ENCODE data around the gene ADAMTSL1. TPM values are rescaled to one million over a fixed set of nuclear protein-coding genes. Genes with fewer than 3 reads are reported as not detected.

Gene ADAMTSL1
- total and polyA plus RNA-seq, 2 donors (not counting 3 experiments of a cell fraction or from before 2014, with no cell fraction given), result 15.0 to 18.4 TPM

DNA sequence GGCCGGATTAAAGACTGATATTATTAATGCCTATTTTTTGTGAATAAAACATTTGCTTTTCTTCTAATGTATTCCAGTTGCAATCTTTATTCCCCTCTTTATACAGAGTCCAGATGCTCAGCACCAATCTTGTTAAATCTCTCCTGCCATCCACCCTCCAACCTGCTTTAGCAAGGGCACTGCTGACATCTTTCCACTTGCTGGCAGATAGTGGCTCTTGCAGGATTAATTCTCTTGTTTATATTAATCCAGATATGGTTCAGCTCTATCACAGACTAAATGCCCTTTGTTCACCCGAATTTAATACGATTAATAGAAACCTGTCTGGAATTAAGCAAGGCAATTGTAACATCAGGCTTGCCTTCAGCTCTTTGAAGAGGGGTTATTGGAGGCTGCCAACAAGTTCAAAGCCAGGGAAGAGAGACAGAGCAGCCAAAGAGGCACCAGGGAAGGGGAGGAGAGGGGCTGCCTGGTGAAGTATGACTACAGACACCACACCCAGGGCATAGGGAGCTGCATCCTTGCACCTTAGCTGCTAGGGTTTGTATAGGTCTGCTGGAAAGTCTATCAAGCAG is 322.8 kb downstream of the ADAMTSL1 start:
- no TSS peak for BruUV-seq (replicated peaks)
- TF ChIP-seq MYC (IDR thresholded peaks at IDR 0.05; ENCODE audit: low read depth, low read length), result no peak
- TF ChIP-seq GATA2 (IDR thresholded peaks at IDR 0.05; ENCODE audit: insufficient read depth, insufficient read length, low read depth, low read length), result no peak
- no peak for TF ChIP-seq FOS (IDR thresholded peaks at IDR 0.05; ENCODE audit: borderline replicate concordance, insufficient read depth, low read length)
- TF ChIP-seq JUN (IDR thresholded peaks at IDR 0.05; ENCODE audit: borderline replicate concordance, insufficient read depth, insufficient read length, low read depth), result no peak
- TF ChIP-seq, protein P1, sequence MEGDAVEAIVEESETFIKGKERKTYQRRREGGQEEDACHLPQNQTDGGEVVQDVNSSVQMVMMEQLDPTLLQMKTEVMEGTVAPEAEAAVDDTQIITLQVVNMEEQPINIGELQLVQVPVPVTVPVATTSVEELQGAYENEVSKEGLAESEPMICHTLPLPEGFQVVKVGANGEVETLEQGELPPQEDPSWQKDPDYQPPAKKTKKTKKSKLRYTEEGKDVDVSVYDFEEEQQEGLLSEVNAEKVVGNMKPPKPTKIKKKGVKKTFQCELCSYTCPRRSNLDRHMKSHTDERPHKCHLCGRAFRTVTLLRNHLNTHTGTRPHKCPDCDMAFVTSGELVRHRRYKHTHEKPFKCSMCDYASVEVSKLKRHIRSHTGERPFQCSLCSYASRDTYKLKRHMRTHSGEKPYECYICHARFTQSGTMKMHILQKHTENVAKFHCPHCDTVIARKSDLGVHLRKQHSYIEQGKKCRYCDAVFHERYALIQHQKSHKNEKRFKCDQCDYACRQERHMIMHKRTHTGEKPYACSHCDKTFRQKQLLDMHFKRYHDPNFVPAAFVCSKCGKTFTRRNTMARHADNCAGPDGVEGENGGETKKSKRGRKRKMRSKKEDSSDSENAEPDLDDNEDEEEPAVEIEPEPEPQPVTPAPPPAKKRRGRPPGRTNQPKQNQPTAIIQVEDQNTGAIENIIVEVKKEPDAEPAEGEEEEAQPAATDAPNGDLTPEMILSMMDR (IDR thresholded peaks at IDR 0.05; ENCODE audit: extremely low read depth in 1 of 2, insufficient read depth in 1 of 2, low read depth in 1 of 2, low read length in 2 of 2), result no peak
- ChIA-PET CTCF (interaction anchor here (1.0 kb wide), 1 partner anchor 22 kb away, joined by 3 read pairs; no protein-coding TSS in a partner anchor), POLR2A (no interaction called here)
- Histone ChIP-seq H3K4me2 (ENCODE audit: insufficient read depth, low read length) (no peak overlapping the region), H3K9me1 (replicated peaks; ENCODE audit: control insufficient read depth, extremely low read depth, insufficient read depth, low read length) (no peaks in the 10 kb centered on the region), H3K79me2 (ENCODE audit: control insufficient read depth, insufficient read depth, low read length) (no peaks in the 10 kb centered on the region), H3K27ac (ENCODE audit: insufficient read depth, low read depth, low read length) (no peak overlapping the region), H3K9ac (replicated peaks; ENCODE audit: extremely low read depth, insufficient read depth, low read length) (no peak overlapping the region), H2AFZ (ENCODE audit: low read depth, low read length) (no peak overlapping the region), H3K36me3 (ENCODE audit: control insufficient read depth in 2 of 2, extremely low read depth in 1 of 2, insufficient read depth in 2 of 2, low read length in 2 of 2) (no peaks in the 10 kb centered on the region), H3K4me1 (ENCODE audit: control insufficient read depth, extremely low read depth, insufficient read depth, low read length) (no peaks in the 10 kb centered on the region), H3K9me3 (replicated peaks; ENCODE audit: control insufficient read depth, insufficient read depth, low read length) (no peaks in the 10 kb centered on the region), H4K20me1 (replicated peaks; ENCODE audit: control insufficient read depth, extremely low read depth, insufficient read depth, low read length) (no peaks in the 10 kb centered on the region), H3K4me3 (replicated peaks in 1 of 3; ENCODE audit: insufficient read depth in 1 of 3, low read depth in 1 of 3, low read length in 3 of 3) (no peak overlapping the region), H3K27me3 (ENCODE audit: control insufficient read depth in 2 of 2, insufficient read depth in 2 of 2, low read length in 2 of 2) (no peaks in the 10 kb centered on the region)
- DNase-seq (ENCODE audit: low read depth, low spot score) (no peak), FAIRE-seq (no peak)
- dilution Hi-C loops (cut with MboI; ENCODE audit: extremely low pct_ligation_motif_present, low sequenced_read_pairs), result no loop called here
- intact Hi-C loops (cut with micrococcal nuclease), result no loop called here

DNA sequence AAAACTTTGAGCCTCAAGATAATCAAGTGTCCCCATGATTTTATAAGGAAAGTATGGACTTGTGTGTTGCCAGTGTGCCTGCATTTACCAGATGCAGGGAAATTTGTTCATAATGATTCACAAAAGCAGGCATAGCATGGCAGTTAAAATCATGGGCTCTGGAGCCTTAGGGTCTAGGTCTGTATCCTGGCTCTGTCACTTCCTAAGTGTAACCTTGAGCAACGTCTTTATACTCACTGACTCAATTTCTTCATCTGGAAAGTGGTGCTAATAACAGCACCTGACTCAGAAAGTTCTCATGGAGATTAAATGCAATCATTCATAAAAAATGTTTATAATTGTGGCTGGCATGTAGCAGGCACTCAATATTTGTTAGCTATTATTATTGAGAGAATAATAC is 324.2 kb downstream of the ADAMTSL1 start:
- ChIA-PET POLR2A (no interaction called here), CTCF (no interaction called here)
- no peak overlapping the region for H3K27ac ChIP-seq (ENCODE audit: insufficient read depth, low read depth, low read length)
- H4K20me1 ChIP-seq (replicated peaks; ENCODE audit: control insufficient read depth, extremely low read depth, insufficient read depth, low read length), result no peaks in the 10 kb centered on the region
- DNase-seq (ENCODE audit: low read depth, low spot score) (no peak), FAIRE-seq (no peak)
- intact Hi-C loops (cut with micrococcal nuclease), result no loop called here
- no peaks in the 10 kb centered on the region for H3K4me1 ChIP-seq (ENCODE audit: control insufficient read depth, extremely low read depth, insufficient read depth, low read length)
- H3K9ac ChIP-seq (replicated peaks; ENCODE audit: extremely low read depth, insufficient read depth, low read length), result no peak overlapping the region
- H3K79me2 ChIP-seq (ENCODE audit: control insufficient read depth, insufficient read depth, low read length), result no peaks in the 10 kb centered on the region
- no peak overlapping the region for H2AFZ ChIP-seq (ENCODE audit: low read depth, low read length)
- no peaks in the 10 kb centered on the region for H3K36me3 ChIP-seq (ENCODE audit: control insufficient read depth in 2 of 2, extremely low read depth in 1 of 2, insufficient read depth in 2 of 2, low read length in 2 of 2)
- H3K9me3 ChIP-seq (replicated peaks; ENCODE audit: control insufficient read depth, insufficient read depth, low read length), result no peaks in the 10 kb centered on the region
- dilution Hi-C loops (cut with MboI; ENCODE audit: extremely low pct_ligation_motif_present, low sequenced_read_pairs), result no loop called here
- H3K27me3 ChIP-seq (ENCODE audit: control insufficient read depth in 2 of 2, insufficient read depth in 2 of 2, low read length in 2 of 2), result no peaks in the 10 kb centered on the region
- no peaks in the 10 kb centered on the region for H3K9me1 ChIP-seq (replicated peaks; ENCODE audit: control insufficient read depth, extremely low read depth, insufficient read depth, low read length)
- no TSS peak for BruUV-seq (replicated peaks)
- H3K4me2 ChIP-seq (ENCODE audit: insufficient read depth, low read length), result no peak overlapping the region
- TF ChIP-seq EZH2 (IDR thresholded peaks at IDR 0.05; ENCODE audit: borderline replicate concordance, low read depth, low read length, severe bottlenecking), result no peak
- TF ChIP-seq, protein P2, sequence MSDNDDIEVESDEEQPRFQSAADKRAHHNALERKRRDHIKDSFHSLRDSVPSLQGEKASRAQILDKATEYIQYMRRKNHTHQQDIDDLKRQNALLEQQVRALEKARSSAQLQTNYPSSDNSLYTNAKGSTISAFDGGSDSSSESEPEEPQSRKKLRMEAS (IDR thresholded peaks at IDR 0.05; ENCODE audit: insufficient read depth, insufficient read length), result no peak
- TF ChIP-seq FOS (IDR thresholded peaks at IDR 0.05; ENCODE audit: borderline replicate concordance, insufficient read depth, low read length), result no peak
- TF ChIP-seq JUN (IDR thresholded peaks at IDR 0.05; ENCODE audit: borderline replicate concordance, insufficient read depth, insufficient read length, low read depth), result no peak
- no peak for TF ChIP-seq POLR2AphosphoS5 (IDR thresholded peaks at IDR 0.05; ENCODE audit: insufficient read depth, low read depth, low read length)
- TF ChIP-seq MYC (IDR thresholded peaks at IDR 0.05; ENCODE audit: low read depth, low read length), result no peak
- no peak for TF ChIP-seq GATA2 (IDR thresholded peaks at IDR 0.05; ENCODE audit: insufficient read depth, insufficient read length, low read depth, low read length)
- no peak for TF ChIP-seq POLR2A (IDR thresholded peaks at IDR 0.05; ENCODE audit: low read depth, low read length)
- TF ChIP-seq, protein P1 (IDR thresholded peaks at IDR 0.05; ENCODE audit: extremely low read depth in 1 of 2, insufficient read depth in 1 of 2, low read depth in 1 of 2, low read length in 2 of 2), result no peak
- no peak overlapping the region for H3K4me3 ChIP-seq (replicated peaks in 1 of 3; ENCODE audit: insufficient read depth in 1 of 3, low read depth in 1 of 3, low read length in 3 of 3)
